ENCODE data around the gene GALNT11. TPM values are rescaled to one million over a fixed set of nuclear protein-coding genes. Genes with fewer than 3 reads are reported as not detected.
"Not testable (repeated sequence)": the region's sequence is repeated elsewhere in the genome, so short reads cannot be mapped to it uniquely, and the experiment has no call there.

The GALNT11 gene
- total RNA-seq, 2 experiments from 2014 or later = 20.8 to 22.5 TPM

- Mint-ChIP-seq H3K36me3 (peaks cover 34% of the 10 kb centered on the region), H3K9me3 (ENCODE audit: low read depth) (peaks cover 22% of the 10 kb centered on the region)
- not testable (repeated sequence) for H3K4me3 Mint-ChIP-seq, DNase-seq, H3K4me1 Mint-ChIP-seq, H3K27ac Mint-ChIP-seq, ATAC-seq, H3K27me3 Mint-ChIP-seq
- CTCF ChIA-PET = interaction anchor here (2.2 kb wide), 1 partner anchor 16 kb away, joined by 5 read pairs; no protein-coding TSS in a partner anchor
These were observed 19.4 kb downstream of the GALNT11 start for GRCh38 chr7:152044909-152045308.

- ATAC-seq = no peak
- H3K4me1 Mint-ChIP-seq = peaks cover 10% of the 10 kb centered on the region
- no peaks in the 10 kb centered on the region for H3K27me3 Mint-ChIP-seq
- H3K36me3 Mint-ChIP-seq = peaks cover 30% of the 10 kb centered on the region
- CTCF ChIA-PET = no interaction called here
- no peak overlapping the region for H3K27ac Mint-ChIP-seq
- H3K9me3 Mint-ChIP-seq (ENCODE audit: low read depth) = peaks cover 19% of the 10 kb centered on the region
- H3K4me3 Mint-ChIP-seq = no peak overlapping the region
- DNase-seq = no peak
These were observed 21.1 kb downstream of the GALNT11 start for GRCh38 chr7:152046531-152046930.

GRCh38 chr7:152048051-152048450 is 22.6 kb downstream of the GALNT11 start:
- no peak overlapping the region for H3K4me3 Mint-ChIP-seq
- ATAC-seq (no peak), DNase-seq (no peak)

GRCh38 chr7:152050547-152050971 is 25.1 kb downstream of the GALNT11 start:
- ATAC-seq (no peak), DNase-seq (no peak)
- H3K4me1 Mint-ChIP-seq = peaks cover 10% of the 10 kb centered on the region
- no peaks in the 10 kb centered on the region for H3K27me3 Mint-ChIP-seq
- CTCF ChIA-PET = no interaction called here
- H3K4me3 Mint-ChIP-seq = no peak overlapping the region
- H3K9me3 Mint-ChIP-seq (ENCODE audit: low read depth) = peaks cover 13% of the 10 kb centered on the region
- H3K27ac Mint-ChIP-seq = no peak overlapping the region
- peaks cover 16% of the 10 kb centered on the region for H3K36me3 Mint-ChIP-seq

More at GRCh38 chr7:152048051-152048450, 22.6 kb downstream of the GALNT11 start:
- Mint-ChIP-seq H3K27ac (no peak overlapping the region), H3K27me3 (no peaks in the 10 kb centered on the region), H3K9me3 (ENCODE audit: low read depth) (peaks cover 19% of the 10 kb centered on the region), H3K36me3 (peaks cover 29% of the 10 kb centered on the region), H3K4me1 (peaks cover 10% of the 10 kb centered on the region)
- CTCF ChIA-PET = no interaction called here

- CTCF ChIA-PET = no interaction called here
- peaks cover 2% of the 10 kb centered on the region for H3K9me3 Mint-ChIP-seq (ENCODE audit: low read depth)
- peaks cover 3% of the 10 kb centered on the region for H3K36me3 Mint-ChIP-seq
- no peak overlapping the region for H3K27ac Mint-ChIP-seq
- H3K27me3 Mint-ChIP-seq = no peaks in the 10 kb centered on the region
- DNase-seq = no peak
- H3K4me1 Mint-ChIP-seq = no peaks in the 10 kb centered on the region
- H3K4me3 Mint-ChIP-seq = no peak overlapping the region
- no peak for ATAC-seq
These were observed 26.5 kb downstream of the GALNT11 start for GRCh38 chr7:152051968-152052367.

GRCh38 chr7:152052771-152053170 is 27.3 kb downstream of the GALNT11 start:
- no peak for ATAC-seq
- no peak for DNase-seq
- no peak overlapping the region for H3K4me3 Mint-ChIP-seq
- no peak overlapping the region for H3K27ac Mint-ChIP-seq
- peaks cover 3% of the 10 kb centered on the region for H3K36me3 Mint-ChIP-seq
- H3K27me3 Mint-ChIP-seq = no peaks in the 10 kb centered on the region
- CTCF ChIA-PET = no interaction called here
- H3K9me3 Mint-ChIP-seq (ENCODE audit: low read depth) = peaks cover 2% of the 10 kb centered on the region
- no peaks in the 10 kb centered on the region for H3K4me1 Mint-ChIP-seq

- no peaks in the 10 kb centered on the region for H3K27me3 Mint-ChIP-seq
- ATAC-seq (no peak), DNase-seq (no peak)
- H3K9me3 Mint-ChIP-seq (ENCODE audit: low read depth) = peaks cover 6% of the 10 kb centered on the region
- H3K27ac Mint-ChIP-seq = no peak overlapping the region
- H3K4me3 Mint-ChIP-seq = no peak overlapping the region
- no peaks in the 10 kb centered on the region for H3K4me1 Mint-ChIP-seq
- CTCF ChIA-PET = no interaction called here
- H3K36me3 Mint-ChIP-seq = peaks cover 8% of the 10 kb centered on the region
These were observed 29.1 kb downstream of the GALNT11 start for GRCh38 chr7:152054367-152055230.

- ATAC-seq (no peak), DNase-seq (no peak)
- H3K27me3 Mint-ChIP-seq = no peaks in the 10 kb centered on the region
- H3K9me3 Mint-ChIP-seq (ENCODE audit: low read depth) = peaks cover 6% of the 10 kb centered on the region
- CTCF ChIA-PET = no interaction called here
- no peak overlapping the region for H3K4me3 Mint-ChIP-seq
- no peak overlapping the region for H3K27ac Mint-ChIP-seq
- peaks cover 14% of the 10 kb centered on the region for H3K36me3 Mint-ChIP-seq
- H3K4me1 Mint-ChIP-seq = no peaks in the 10 kb centered on the region
These were observed 31.3 kb downstream of the GALNT11 start for GRCh38 chr7:152056621-152057274.

GRCh38 chr7:152059311-152059710 is 33.8 kb downstream of the GALNT11 start:
- H3K4me1 Mint-ChIP-seq = no peaks in the 10 kb centered on the region

GRCh38 chr7:152061086-152061485 is 35.6 kb downstream of the GALNT11 start:
- ATAC-seq; H3K4me3 Mint-ChIP-seq; H3K27me3 Mint-ChIP-seq; H3K27ac Mint-ChIP-seq; H3K4me1 Mint-ChIP-seq; CTCF ChIA-PET; H3K9me3 Mint-ChIP-seq (ENCODE audit: low read depth); DNase-seq: not testable (repeated sequence)
- peaks cover 32% of the 10 kb centered on the region for H3K36me3 Mint-ChIP-seq

More at GRCh38 chr7:152059311-152059710, 33.8 kb downstream of the GALNT11 start:
- DNase-seq (no peak), ATAC-seq (no peak)
- H3K4me3 Mint-ChIP-seq = no peak overlapping the region
- peaks cover 26% of the 10 kb centered on the region for H3K36me3 Mint-ChIP-seq
- H3K27me3 Mint-ChIP-seq = no peaks in the 10 kb centered on the region
- no peak overlapping the region for H3K27ac Mint-ChIP-seq
- peaks cover 6% of the 10 kb centered on the region for H3K9me3 Mint-ChIP-seq (ENCODE audit: low read depth)
- CTCF ChIA-PET = no interaction called here

GRCh38 chr7:152063192-152063591 is 37.7 kb downstream of the GALNT11 start:
- CTCF ChIA-PET, DNase-seq, H3K4me1 Mint-ChIP-seq, H3K4me3 Mint-ChIP-seq, H3K27me3 Mint-ChIP-seq, H3K27ac Mint-ChIP-seq, ATAC-seq: not testable (repeated sequence)
- Mint-ChIP-seq H3K9me3 (ENCODE audit: low read depth) (peaks cover 11% of the 10 kb centered on the region), H3K36me3 (peaks cover 44% of the 10 kb centered on the region)

- H3K4me3 Mint-ChIP-seq; ATAC-seq; DNase-seq; H3K9me3 Mint-ChIP-seq (ENCODE audit: low read depth); H3K27ac Mint-ChIP-seq; CTCF ChIA-PET; H3K27me3 Mint-ChIP-seq; H3K4me1 Mint-ChIP-seq: not testable (repeated sequence)
- peaks cover 43% of the 10 kb centered on the region for H3K36me3 Mint-ChIP-seq
These were observed 38.3 kb downstream of the GALNT11 start for GRCh38 chr7:152063821-152064220.

- H3K4me3 Mint-ChIP-seq, CTCF ChIA-PET, DNase-seq, H3K4me1 Mint-ChIP-seq, H3K27me3 Mint-ChIP-seq, H3K27ac Mint-ChIP-seq, ATAC-seq: not testable (repeated sequence)
- Mint-ChIP-seq H3K9me3 (ENCODE audit: low read depth) (peaks cover 12% of the 10 kb centered on the region), H3K36me3 (peaks cover 48% of the 10 kb centered on the region)
These were observed 40.4 kb downstream of the GALNT11 start for GRCh38 chr7:152065800-152066344.

GRCh38 chr7:152072421-152072820 is 46.9 kb downstream of the GALNT11 start:
- peaks cover 8% of the 10 kb centered on the region for H3K9me3 Mint-ChIP-seq (ENCODE audit: low read depth)
- no peak overlapping the region for H3K4me3 Mint-ChIP-seq
- ATAC-seq (no peak), DNase-seq (no peak)
- H3K36me3 Mint-ChIP-seq = peaks cover 31% of the 10 kb centered on the region
- H3K27me3 Mint-ChIP-seq = no peaks in the 10 kb centered on the region
- CTCF ChIA-PET = no interaction called here
- H3K27ac Mint-ChIP-seq = no peak overlapping the region
- H3K4me1 Mint-ChIP-seq = no peaks in the 10 kb centered on the region

Data from activated CD8-positive, alpha-beta memory T cell treated with anti-CD3 and anti-CD28 coated beads, Interleukin-2, amount 10 ng/mL, durations not matched to agents 7 days and 5 days (primary cell).